GM19438 (cell line): ENCODE results near the gene HMGXB4.
"Not testable (repeated sequence)": the region's sequence is repeated elsewhere in the genome, so short reads cannot be mapped to it uniquely, and the experiment has no call there.

Source experiments
- ATAC-seq: cut with Tn5 transposase; IDR thresholded peaks from one replicate; pipeline ENCODE4 v1.9.1; 2021; ENCODE audit warnings: low read depth; ENCODE audit not compliant: unreplicated experiment

The HMGXB4 gene, protein sequence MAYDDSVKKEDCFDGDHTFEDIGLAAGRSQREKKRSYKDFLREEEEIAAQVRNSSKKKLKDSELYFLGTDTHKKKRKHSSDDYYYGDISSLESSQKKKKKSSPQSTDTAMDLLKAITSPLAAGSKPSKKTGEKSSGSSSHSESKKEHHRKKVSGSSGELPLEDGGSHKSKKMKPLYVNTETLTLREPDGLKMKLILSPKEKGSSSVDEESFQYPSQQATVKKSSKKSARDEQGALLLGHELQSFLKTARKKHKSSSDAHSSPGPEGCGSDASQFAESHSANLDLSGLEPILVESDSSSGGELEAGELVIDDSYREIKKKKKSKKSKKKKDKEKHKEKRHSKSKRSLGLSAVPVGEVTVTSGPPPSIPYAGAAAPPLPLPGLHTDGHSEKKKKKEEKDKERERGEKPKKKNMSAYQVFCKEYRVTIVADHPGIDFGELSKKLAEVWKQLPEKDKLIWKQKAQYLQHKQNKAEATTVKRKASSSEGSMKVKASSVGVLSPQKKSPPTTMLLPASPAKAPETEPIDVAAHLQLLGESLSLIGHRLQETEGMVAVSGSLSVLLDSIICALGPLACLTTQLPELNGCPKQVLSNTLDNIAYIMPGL

DNA sequence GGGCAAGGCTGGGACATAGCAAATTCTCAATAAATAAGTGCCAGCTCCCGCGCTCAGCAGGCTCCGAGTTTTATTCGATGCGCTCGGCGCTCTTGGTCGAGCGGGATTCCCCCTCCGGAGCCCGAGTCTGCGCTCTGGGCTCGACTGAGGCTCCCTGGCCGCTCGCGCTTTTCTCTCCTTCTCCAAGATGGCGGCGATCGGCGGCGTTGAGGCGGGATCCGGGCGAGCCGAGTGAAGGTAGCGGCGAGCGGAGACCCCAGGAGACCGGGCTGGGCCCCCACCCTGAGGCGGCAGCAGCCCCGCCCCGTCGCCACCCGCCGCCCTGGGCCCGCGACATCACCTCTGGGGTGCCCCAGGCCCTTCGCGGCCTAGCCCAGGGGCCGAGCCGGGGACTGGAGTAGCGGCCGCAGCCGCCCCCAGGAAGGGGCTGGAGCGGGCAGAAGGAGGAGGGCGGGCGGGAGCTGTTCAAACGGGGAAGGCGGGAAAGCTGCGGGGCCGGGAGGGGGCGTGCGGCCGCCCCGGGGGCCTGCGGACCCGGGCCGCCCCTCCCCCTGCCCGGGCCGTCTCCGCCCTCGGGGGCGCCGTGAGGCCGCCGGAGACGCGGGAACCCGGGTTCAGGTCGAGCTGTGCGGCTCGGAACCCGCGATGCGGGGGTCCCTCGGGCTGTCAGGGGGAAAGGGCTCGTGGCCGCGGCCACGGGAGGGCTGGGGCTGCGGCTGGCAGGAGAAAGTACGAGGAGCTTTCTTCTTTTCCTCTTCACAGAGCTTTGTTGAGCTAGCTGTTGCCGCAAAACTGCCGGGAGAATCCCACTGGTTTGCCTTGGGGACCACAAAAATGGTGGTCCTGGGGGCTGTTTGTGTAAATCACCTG is at the start of gene HMGXB4:
HMGXB4 (plus strand) TSS at position 173 of the 870 bp plus-strand sequence. CDS start 4,898 bp downstream, outside the sequence.
- peak; percentile 84 for ATAC-seq

DNA sequence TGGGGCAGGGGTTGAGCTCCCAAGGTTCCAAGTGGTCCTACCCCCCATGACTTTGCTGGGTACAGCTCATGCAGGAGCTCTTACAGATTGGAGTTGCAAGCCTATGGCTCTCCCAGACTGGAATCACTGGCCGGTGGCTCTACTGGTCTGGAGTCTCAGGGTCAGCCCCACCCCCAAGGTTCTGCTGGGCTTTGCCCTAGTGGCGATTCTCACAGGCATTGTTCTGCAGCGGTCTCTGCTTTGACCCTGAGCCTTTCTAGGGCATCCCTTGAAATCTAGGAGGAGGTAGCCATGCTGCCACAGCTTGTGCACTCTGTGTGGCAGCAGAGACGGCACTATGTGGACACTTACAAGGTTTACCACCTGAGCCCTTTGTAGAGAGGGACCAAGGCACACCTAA is 49.3 kb upstream of the HMGXB4 start:
- no peak for ATAC-seq

DNA sequence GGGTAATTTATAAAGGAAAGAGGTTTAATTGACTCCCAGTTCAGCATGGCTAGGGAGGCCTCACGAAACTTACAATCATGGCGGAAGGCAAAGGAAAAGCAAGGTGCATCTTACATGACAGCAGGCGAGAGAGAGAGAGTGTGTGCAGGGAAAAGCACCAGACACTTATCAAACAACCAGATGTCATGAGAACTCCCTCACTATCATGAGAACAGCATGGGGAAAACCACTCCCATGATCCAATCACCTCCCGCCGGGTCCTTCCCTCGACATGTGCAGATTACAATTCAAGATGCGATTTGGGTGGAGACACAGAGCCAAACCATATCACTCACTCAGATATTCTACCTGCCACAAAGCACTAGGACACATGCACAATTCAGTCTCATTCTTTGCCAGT is 48.1 kb upstream of the HMGXB4 start:
- ATAC-seq, result no peak

DNA sequence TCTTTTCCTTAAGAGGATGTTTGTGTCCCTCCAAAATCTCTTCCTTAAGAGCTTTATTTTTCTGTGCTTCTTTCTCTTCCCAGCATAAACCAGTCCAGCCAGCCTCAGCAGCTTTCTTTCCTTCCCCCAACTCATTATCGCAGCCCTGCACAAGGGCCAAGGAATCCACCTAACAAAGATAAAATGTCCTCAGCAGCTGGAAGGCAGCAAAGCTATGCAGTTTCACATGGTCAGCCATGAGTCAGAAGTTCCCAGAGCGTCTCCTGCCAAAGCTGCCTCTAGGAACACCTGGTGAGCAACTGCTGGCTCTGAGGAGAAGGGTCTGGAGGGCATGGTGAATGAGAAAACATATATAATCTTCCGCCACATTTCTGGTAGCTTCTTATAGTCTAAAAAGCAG is 45.3 kb upstream of the HMGXB4 start:
- no peak for ATAC-seq

DNA sequence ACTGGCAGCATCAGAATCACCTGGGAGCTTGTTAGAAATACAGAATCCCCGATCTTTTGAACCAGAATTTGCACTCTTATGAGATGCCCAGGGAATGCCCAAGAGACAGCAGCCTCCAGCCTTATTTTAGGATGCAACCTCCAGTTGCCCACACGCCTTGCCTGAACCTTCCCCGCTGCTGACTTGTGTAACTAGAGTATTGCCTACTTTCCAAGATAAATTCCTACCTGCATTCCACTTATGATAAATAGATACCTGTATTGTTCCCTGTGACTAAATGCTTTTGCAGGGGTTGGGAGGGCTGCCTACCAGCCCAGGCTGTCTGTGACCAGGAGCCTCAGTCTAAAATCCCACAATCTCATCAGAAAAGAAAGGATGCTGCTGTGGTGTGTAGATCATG is 44.3 kb upstream of the HMGXB4 start:
- no peak for ATAC-seq

DNA sequence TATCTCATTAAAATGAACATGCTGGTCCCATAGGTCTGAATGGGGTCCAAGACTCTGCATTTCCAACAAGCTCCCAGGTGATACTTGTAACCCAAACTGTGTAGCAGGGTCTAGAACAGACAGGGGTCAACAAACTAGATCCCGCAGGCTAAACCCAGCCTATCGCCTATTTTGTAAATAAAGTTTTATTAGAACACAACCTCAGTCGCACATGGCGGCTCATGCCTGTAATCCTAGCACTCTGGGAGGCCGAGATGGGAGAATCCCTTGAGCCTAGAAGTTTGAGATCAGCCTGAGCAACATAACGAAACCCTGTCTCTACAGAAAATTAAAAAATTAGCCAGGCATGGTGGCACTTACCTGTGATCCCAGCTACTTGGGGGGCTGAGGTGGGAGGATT is 42.3 kb upstream of the HMGXB4 start:
- no peak for ATAC-seq

DNA sequence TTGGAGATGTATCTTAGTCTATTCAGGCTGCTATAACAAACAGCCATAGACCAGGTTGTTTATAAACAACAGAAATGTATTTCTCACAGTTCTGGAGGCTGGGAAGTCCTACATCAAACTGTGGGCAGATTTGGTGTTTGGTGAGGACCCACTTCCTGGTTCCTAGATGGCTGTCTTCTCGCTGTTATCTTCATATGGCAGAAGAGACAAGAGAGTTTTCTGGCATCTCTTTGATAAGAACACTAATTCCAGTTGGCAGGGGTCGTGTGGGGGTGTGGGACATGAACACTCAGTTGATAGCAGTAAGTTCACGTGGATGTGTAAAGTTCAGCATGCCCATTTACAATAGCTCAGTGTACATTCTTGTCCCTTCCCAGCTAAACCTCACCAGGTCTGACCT is 41.3 kb upstream of the HMGXB4 start:
- ATAC-seq, result no peak

DNA sequence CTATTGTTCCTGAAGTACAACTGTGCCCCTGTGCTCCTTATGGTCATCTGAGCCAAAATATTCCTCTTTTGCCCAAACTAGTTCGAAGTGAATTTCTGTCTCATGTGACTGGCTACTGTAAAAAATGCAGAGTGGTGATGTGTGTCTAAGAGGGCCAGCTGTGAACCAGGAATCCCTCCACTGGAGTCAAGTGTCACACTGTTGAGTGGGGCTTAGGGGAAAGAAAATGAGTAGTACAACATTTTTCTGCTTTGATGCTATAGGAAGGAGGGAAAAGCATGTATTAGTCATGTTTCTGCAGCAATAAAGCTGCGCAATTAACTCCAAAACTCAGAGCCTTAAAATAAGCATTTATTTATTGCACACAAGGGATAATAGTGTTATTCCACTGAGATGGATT is 39.8 kb upstream of the HMGXB4 start:
- ATAC-seq, result no peak

DNA sequence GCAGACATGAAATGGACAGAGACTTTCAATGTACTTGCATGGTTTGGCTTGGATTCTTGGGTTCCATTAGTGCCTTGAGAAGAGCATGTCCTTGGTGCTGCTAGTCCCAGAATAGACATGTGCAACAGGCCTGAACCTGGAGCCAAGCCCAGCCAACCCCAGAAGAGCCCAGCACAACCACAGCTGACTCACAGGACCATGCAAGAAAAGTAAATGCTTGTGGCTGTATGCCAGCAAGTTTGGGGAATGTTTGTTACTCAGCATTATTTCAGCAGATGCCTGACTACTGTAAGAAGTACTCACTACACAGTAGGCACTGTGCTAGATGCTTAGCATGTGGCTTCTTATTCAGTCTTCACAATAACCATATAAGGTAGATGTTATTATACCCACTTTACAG is 39.2 kb upstream of the HMGXB4 start:
- ATAC-seq, result no peak

DNA sequence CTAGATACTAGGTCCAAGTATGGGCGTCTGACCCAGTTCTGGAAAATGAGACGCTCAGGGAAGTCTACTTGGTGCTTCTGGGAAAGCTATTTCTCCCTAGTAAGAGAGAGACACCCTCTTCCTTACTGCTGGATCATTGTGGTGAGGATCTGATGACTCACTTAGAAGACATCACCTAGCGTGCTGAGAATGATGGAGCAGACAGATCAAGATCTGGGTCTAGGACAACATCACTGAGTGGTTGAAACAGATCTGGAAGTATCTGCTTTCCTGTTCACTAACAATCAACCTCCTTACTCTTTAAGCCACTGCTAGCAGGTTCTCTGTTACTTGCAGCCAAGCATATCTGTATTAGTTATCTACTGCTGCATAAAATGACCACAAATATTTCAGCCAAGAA is 38.3 kb upstream of the HMGXB4 start:
- no peak for ATAC-seq

DNA sequence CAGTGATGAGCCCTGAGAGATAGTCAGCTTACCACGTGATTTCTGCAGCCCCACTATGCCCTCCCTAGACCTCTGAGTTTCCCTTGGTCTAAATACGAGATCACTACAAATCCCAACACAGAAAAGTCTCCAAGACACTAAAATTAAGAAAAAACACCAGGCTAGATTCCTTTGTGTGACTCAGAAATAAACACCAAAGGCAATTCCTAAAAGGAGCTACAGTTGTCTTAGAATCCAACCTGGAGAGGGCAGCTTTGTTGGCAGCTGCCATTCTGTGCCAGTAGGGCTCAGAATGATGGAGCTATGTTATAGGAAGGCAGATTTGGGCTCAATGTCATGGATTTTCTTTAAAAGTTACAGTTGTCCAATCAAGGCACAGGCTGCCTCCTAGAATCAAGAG is 37.1 kb upstream of the HMGXB4 start:
- ATAC-seq, result no peak

DNA sequence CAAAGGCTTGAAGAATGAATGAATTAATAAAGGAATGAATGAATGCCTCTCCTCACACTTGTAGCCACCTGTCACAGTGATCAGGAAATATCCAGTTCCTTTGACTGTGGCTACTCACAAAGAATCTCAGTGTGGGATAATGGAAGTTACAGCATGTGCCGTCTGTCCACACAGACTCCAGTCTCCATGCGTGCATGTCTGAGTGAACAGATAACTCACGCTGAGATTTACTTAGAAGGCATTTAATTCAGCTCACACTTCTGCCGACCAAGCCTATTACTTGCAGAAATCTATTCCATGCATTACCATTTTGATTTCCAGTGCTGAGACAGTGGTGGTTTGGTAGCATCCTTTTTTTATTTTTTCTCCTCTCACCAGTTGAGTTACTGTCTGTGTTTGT is 32.3 kb upstream of the HMGXB4 start:
- no peak for ATAC-seq

DNA sequence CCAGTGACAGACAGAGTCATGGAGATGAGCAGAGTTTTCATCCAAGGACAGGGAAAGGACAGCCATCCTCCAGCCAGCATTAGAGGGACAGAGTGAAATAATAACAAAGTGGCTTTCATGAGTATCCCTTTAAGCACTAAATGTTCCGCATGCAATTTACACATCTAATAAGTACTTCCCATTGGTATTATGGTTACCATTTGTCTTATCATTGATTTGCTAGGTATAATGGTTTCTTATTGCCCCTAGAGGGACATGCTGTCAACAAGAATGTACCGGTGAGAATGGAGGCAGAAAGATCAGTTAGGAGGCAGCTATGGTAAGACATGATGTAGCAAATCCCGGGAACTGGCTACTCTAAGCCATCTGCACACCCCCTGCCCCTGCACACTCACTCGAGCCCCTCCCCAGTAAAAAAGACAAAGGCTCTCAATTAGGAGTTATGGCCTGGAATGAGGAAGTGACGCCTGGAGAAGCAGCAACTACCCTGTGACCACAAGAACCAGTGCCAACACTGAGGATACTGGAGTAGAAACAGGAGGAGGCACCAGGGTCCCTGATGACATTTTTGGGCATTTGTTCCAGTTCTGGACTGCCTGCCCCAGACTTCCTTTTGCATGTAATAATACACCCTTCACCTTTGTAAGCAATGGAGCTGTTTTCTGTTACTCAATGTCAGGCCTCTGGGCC is 30.2 kb upstream of the HMGXB4 start:
- ATAC-seq, result no peak

DNA sequence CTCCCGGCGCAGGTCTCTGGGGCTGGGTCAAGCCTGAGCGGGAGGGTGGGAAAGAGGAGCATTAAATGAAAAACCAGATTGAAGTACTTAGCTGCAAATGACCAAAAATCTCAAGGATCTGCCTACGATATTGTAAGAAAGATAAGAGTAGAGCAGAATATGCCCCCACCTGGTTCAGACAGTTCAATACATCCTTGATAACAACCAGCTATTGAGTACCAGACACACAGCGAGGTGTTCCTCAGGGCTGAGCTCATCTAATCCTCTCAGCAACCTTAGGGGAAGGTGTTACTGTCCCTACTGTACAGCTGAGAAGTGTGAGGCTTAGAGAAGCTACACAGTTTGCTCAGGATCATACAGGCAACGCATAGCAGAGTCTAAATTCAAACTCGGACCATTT is 27.4 kb upstream of the HMGXB4 start:
- no peak for ATAC-seq

DNA sequence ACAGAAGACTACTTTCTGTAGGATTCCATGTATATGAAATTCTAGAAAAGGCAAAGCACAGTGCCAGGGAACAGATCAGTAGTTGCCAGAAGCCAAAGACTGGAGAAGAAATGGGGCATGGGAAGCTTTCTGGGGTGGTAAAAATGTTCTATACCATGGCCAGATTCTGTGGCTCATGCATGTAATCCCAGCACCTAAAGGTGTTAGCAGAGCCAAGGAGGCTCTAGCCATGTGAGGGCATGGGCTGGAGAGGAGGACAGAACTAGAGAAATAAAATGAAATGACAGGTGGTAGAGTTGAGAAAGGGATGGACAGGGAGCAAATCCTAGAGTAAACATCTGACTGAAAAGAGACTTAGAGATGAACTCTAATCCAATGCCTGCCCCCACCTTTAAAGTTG is 26.9 kb upstream of the HMGXB4 start:
- ATAC-seq, result no peak

DNA sequence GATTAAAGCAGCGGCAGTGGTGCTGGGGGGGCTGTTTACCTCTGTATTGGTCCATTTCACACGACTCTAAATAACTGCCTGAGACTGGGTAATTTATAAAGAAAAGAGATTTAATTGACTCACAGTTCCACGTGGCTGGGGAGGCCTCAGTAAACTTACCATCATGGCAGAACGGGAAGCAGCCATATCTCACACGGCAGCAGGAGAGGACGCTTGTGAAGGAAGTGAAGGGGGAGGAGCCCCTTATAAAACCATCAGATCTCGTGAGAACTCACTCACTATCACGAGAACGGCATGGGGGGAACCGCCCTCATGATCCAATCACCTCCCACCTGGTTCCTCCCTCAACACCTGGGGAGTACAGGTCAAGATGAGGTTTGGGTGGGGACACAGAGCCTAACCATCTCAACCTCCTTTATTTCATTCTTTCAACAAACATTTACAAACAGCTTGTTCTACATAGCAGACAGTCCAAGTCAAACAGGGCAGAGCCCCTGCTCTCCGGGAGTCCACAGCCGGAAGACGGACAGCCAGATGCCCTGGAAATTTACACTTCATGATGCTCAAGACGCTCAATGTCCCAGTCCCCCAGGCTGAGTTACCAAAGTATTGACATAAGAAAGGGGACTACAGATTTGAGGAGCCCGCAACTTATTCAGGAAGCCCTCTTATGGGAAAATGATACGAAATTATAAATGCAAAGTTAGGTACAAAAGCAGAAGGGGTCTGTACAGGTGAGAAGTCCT is 26.3 kb upstream of the HMGXB4 start:
- ATAC-seq, result no peak

DNA sequence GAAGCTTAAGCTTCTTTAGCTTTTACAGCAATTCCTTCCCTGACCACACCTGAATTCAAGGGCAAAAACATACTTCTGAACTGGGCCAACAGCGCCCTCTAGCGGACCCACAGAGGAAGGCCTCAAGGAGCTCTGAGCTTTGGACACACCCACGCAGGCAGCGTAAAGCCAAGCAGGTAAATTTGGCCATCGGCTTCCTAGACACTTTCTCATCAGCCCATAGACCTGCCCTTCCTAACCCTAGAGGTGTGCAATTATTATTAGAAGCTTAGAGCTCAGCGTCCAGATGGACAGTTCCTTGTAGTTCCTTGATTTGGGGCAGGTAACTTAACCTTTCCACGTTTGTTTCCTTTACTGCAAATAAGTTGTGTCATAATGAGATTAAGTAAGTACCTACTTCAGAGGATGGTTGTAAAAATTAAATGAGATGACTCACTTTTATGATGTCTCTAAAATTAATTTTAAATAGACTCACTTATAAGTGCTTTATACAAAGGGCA is 25.7 kb upstream of the HMGXB4 start:
- ATAC-seq, result no peak

DNA sequence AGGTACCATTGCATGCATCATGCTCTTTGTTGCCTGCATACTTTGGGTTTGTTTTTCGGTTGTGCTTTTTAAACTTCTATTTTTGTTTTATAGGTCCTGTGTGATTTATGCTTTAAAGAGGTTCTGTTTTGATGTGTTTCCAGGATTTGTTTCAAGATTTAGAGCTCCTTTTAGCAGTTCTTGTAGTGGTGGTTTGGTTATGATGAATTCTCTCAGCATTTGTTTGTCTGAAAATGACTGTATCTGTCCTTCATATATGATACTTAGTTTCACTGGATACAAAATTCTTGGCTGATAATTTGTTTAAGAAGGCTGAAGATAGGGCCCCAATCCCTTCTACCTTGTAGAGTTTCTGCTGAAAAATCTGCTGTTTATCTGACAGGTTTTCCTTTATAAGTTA is 18.5 kb upstream of the HMGXB4 start:
- ATAC-seq, result not testable (repeated sequence)

DNA sequence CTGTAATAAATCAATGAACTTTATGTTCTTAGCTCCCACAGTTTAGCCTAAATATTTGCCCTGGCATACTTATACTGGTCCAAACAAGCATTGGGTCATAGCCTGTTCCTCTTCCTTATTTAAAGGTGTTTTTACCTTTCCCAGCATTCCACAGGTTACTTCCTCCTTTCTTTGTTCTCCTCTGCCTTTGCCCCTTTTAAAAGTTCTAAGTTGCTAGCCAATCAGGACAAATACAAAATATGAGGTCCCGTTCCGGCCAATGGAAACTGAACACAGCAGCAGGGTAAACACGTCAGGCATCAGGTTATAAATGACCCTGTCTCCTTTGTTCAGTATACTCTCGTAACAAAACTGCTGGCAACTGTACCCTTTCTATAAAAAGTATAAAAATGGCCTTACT is 12.8 kb upstream of the HMGXB4 start:
- ATAC-seq, result not testable (repeated sequence)

DNA sequence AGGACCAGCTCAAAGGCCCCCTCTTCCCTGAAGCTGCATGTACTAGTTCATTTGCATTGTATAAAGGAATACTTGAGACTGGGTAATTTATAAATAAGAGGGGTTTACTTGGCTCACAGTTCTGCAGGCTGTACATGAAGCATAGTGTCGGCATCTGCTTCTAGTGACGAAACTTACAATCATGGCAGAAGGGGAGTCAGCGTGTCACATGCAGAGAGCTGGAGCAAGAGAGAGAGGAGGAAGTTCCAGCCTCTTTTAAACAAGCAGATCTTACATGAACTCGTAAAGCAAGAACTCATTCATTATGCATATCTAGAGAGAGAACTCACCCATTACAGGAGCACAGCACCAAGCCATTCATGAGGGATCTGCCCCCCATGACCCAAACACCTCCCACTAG is 7.1 kb upstream of the HMGXB4 start:
- ATAC-seq, result no peak
